Peyer's patch (tissue), 4 donors: ENCODE measurements around the gene RHOXF2.
"Not testable (repeated sequence)": the region's sequence is repeated elsewhere in the genome, so short reads cannot be mapped to it uniquely, and the experiment has no call there.

ENCODE experiments used
- CTCF ChIP-seq, 6 experiments: fragments of 450-650 bp in 4 of 6; fragments of 200-600 bp in 2 of 6; sonication (generic) in 1 of 6; IDR thresholded peaks; one replicate each; pipeline ENCODE4 v1.5.1; 2017 to 2019; ENCODE audit warnings: antibody characterized with exemption in 6 of 6, mild to moderate bottlenecking in 3 of 6, moderate library complexity in 1 of 6
- POLR2A ChIP-seq, 2 donors: fragments of 450-650 bp; IDR thresholded peaks; one replicate each; pipeline ENCODE4 v1.5.1; 2017; ENCODE audit warnings: antibody characterized with exemption in 2 of 2, mild to moderate bottlenecking in 2 of 2, moderate library complexity in 2 of 2

DNA sequence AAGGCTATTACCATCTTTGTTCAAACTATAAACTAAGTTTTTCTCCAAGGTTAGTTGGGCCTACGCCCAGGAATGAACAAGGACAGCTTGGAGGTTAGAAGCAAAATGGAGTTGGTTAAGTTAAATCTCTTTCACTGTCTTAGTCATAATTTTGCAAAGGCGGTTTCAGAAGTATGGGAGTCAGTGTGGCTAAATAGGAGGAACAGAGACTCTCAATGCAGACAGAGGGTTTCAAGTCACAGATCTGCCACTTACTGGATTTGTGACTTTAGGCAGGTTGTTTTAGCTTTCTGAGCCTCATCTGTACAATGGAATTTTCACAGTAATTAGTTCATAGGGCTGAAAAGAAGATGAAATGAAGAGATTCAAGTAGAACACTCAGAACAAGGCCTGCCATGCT lies 35.3 kb downstream of the RHOXF2 start:
- TF ChIP-seq CTCF, POLR2A (IDR thresholded peaks at IDR 0.05): not testable (repeated sequence)
